Endodermal cell (in vitro differentiated cells): Measurements from ENCODE around the gene IGFBP2. TPM values are rescaled to one million over a fixed set of nuclear protein-coding genes. Genes with fewer than 3 reads are reported as not detected.

Source experiments
- DNase-seq: peaks from one replicate; pipeline ENCODE4 v3.0.0-alpha.2; 2017
- H3K27ac ChIP-seq: 2 replicates; pipeline ENCODE4 v1.5.1; 2013; ENCODE audit warnings: mild to moderate bottlenecking, low read depth, low read length, moderate library complexity
- H3K27me3 ChIP-seq: 2 replicates; pipeline ENCODE4 v1.6.1; 2013; ENCODE audit warnings: mild to moderate bottlenecking, low read length, moderate library complexity; ENCODE audit not compliant: insufficient read depth, control insufficient read depth, poor library complexity, severe bottlenecking
- H3K36me3 ChIP-seq: 2 replicates; pipeline ENCODE4 v1.7.0; 2013; ENCODE audit warnings: mild to moderate bottlenecking, low read length, moderate library complexity; ENCODE audit not compliant: control insufficient read depth, insufficient read depth
- H3K4me1 ChIP-seq: one replicate; pipeline ENCODE4 v1.7.0; 2013; ENCODE audit warnings: low read length; ENCODE audit not compliant: control insufficient read depth, insufficient read depth
- H3K4me3 ChIP-seq: 2 replicates; pipeline ENCODE4 v1.5.1; 2013; ENCODE audit warnings: mild to moderate bottlenecking, low read length, moderate library complexity
- H3K9ac ChIP-seq: 2 replicates; pipeline ENCODE4 v1.6.1; 2013; ENCODE audit warnings: mild to moderate bottlenecking, low read length, moderate library complexity; ENCODE audit not compliant: poor library complexity, severe bottlenecking; ENCODE audit errors: extremely low read depth
- H3K9me3 ChIP-seq: 2 replicates; pipeline ENCODE4 v1.6.1; 2013; ENCODE audit warnings: mild to moderate bottlenecking, low read length, moderate library complexity; ENCODE audit not compliant: control insufficient read depth
- H3K27ac Mint-ChIP-seq: 2 replicates; pipeline ENCODE4 v1.8.0; 2020; ENCODE audit warnings: mixed read lengths
- H3K27me3 Mint-ChIP-seq: 2 replicates; pipeline ENCODE4 v1.8.0; 2021; ENCODE audit warnings: mild to moderate bottlenecking, mixed read lengths; ENCODE audit not compliant: insufficient read depth
- H3K36me3 Mint-ChIP-seq: 2 replicates; pipeline ENCODE4 v1.8.0; 2020; ENCODE audit warnings: low read depth, mixed read lengths
- H3K4me1 Mint-ChIP-seq: 2 replicates; pipeline ENCODE4 v1.8.0; 2020; ENCODE audit warnings: mixed read lengths
- H3K4me3 Mint-ChIP-seq: 2 replicates; pipeline ENCODE4 v1.8.0; 2020; ENCODE audit warnings: mild to moderate bottlenecking, moderate library complexity, mixed read lengths
- H3K9me3 Mint-ChIP-seq: 2 replicates; pipeline ENCODE4 v1.8.0; 2020; ENCODE audit warnings: mild to moderate bottlenecking, mixed read lengths
- WGBS, 2 experiments: methylation state at CpG; one replicate each; pipeline versions ENCODE4 v1.1.5 to v1.1.7; 2013; ENCODE audit warnings: missing lambda C conversion rate in 2 of 2, mixed read lengths in 1 of 2; ENCODE audit not compliant: insufficient coverage in 1 of 2, insufficient read length in 1 of 2; 5-methylcytosine and 5-hydroxymethylcytosine counted together
- total RNA-seq, 2 donors: library from RNA; stranded (reverse); fragmentation: NEBNext Ultra II Directional in 1 of 2; extraction: Animal tissue kit (Norgen Biotek cat#: 25700) in 1 of 2; gene quantifications; 2 replicates in 1 of 2; 3 replicates in 1 of 2; pipeline ENCODE4 v1.2.1, GENCODE V29; 2021
- TF ChIP-seq, protein P1 (sequence below): fragments of 200-600 bp; sonication (generic); conservative IDR thresholded peaks from 2 replicates; pipeline ENCODE4 v1.5.0; 2021; ENCODE audit warnings: antibody characterized with exemption, mild to moderate bottlenecking

Gene IGFBP2
- total RNA-seq, 2 donors from 2014 or later, result 80.8 to 313 TPM

GRCh38 chr2:216696321-216696720, 63.1 kb downstream of the IGFBP2 start:
- Histone ChIP-seq H3K27ac (no peak overlapping the region), H3K4me1 (no peaks in the 10 kb centered on the region), H3K9me3 (no peaks in the 10 kb centered on the region), H3K36me3 (no peaks in the 10 kb centered on the region), H3K9ac (no peak overlapping the region), H3K4me3 (peak overlapping the region; percentile 76), H3K27me3 (peaks cover 33% of the 10 kb centered on the region)
- Mint-ChIP-seq H3K4me3 (no peak overlapping the region), H3K9me3 (no peaks in the 10 kb centered on the region), H3K36me3 (no peaks in the 10 kb centered on the region), H3K27me3 (peaks cover 58% of the 10 kb centered on the region), H3K27ac (no peak overlapping the region), H3K4me1 (peaks cover 27% of the 10 kb centered on the region)
- DNase-seq, result no peak
- TF ChIP-seq, protein P1, sequence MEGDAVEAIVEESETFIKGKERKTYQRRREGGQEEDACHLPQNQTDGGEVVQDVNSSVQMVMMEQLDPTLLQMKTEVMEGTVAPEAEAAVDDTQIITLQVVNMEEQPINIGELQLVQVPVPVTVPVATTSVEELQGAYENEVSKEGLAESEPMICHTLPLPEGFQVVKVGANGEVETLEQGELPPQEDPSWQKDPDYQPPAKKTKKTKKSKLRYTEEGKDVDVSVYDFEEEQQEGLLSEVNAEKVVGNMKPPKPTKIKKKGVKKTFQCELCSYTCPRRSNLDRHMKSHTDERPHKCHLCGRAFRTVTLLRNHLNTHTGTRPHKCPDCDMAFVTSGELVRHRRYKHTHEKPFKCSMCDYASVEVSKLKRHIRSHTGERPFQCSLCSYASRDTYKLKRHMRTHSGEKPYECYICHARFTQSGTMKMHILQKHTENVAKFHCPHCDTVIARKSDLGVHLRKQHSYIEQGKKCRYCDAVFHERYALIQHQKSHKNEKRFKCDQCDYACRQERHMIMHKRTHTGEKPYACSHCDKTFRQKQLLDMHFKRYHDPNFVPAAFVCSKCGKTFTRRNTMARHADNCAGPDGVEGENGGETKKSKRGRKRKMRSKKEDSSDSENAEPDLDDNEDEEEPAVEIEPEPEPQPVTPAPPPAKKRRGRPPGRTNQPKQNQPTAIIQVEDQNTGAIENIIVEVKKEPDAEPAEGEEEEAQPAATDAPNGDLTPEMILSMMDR, result no peak
- 100% methylated on average over 1 of the region's 1 CpG; no CpG with 5 or more reads in 1 of the 2 experiments for WGBS, 2 experiments

- Histone ChIP-seq H3K4me1 (no peaks in the 10 kb centered on the region), H3K27me3 (peaks cover 33% of the 10 kb centered on the region), H3K36me3 (no peaks in the 10 kb centered on the region), H3K27ac (no peak overlapping the region), H3K4me3 (no peak overlapping the region), H3K9me3 (no peaks in the 10 kb centered on the region), H3K9ac (no peak overlapping the region)
- H3K27me3 Mint-ChIP-seq, result peaks cover 53% of the 10 kb centered on the region
- H3K27ac Mint-ChIP-seq, result no peak overlapping the region
- H3K4me3 Mint-ChIP-seq, result no peak overlapping the region
- WGBS, 2 experiments, result 70 to 100% methylated on average over 2 to 7 of the region's 7 CpGs
- no peak for DNase-seq
- H3K9me3 Mint-ChIP-seq, result no peaks in the 10 kb centered on the region
- H3K36me3 Mint-ChIP-seq, result no peaks in the 10 kb centered on the region
- TF ChIP-seq, protein P1, result peak; percentile 68
- peaks cover 25% of the 10 kb centered on the region for H3K4me1 Mint-ChIP-seq
Measured at GRCh38 chr2:216696751-216697560, 63.7 kb downstream of the IGFBP2 start.

DNA sequence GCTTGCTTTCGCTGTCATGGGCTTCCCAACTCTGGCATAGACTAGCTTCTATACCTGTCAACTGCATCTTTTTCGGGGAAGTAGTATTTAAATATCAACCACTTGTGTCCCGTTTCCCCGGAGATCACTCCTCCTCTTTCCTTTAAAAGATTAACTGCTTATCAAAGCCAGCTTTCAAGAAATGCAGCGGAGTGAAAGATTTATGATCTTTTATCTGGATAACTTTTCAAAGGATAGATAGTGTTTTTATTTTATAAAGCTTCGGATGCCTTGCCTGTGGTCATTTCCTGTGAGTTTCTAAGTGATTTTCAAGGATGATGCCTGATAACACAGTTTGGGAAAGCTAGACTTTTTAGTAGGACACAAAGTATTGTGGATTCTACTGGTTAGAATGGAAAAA, 65.1 kb downstream of the IGFBP2 start:
- H3K9me3 ChIP-seq, result no peaks in the 10 kb centered on the region
- TF ChIP-seq, protein P1, result no peak
- Mint-ChIP-seq H3K4me1 (peaks cover 22% of the 10 kb centered on the region), H3K4me3 (no peak overlapping the region), H3K27ac (no peak overlapping the region), H3K36me3 (no peaks in the 10 kb centered on the region), H3K9me3 (no peaks in the 10 kb centered on the region), H3K27me3 (peaks cover 41% of the 10 kb centered on the region)
- no peaks in the 10 kb centered on the region for H3K4me1 ChIP-seq
- no peaks in the 10 kb centered on the region for H3K36me3 ChIP-seq
- H3K4me3 ChIP-seq, result no peak overlapping the region
- no peak overlapping the region for H3K27ac ChIP-seq
- H3K27me3 ChIP-seq, result peaks cover 33% of the 10 kb centered on the region
- no peak overlapping the region for H3K9ac ChIP-seq
- 83 to 85% methylated on average over 2 to 6 of the region's 6 CpGs for WGBS, 2 experiments
- DNase-seq, result no peak
